ENCODE data around the gene NPTN.

DNA sequence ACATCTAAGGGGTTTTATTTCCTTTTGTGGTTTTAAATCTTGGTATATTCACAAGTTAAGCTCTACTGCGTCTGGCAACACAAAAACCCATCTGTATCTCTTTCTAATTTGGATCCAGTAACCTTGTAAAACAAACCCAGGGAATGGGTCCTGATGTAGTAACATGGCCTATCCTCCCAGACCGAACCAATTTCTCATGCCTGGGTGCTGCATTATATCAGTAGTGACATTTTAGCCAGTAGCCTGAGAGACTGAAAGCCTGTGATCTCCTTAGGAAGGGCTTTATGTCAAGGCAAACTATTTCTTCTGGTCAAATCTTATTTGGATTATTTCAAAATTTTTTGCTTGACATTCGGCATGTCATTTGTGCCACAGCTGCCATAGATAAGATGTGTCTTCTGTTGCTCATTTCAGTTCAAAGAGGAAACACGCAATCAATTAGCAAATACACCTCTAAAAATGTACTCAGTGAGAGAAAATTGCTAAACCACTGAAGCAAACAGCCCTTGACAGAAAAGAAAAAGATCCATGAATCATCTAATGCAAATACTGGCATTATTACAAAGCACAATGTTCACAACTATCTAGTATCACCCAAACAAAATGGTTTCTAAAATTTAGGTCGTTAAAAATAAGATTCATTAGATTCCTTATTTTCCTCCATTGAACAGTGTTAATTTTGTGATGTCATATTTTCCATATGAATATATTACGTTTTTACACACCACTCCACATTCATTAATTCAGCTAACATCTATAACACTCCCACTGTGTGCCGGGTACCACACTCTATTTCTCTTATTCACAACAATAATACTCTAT is 4.0 kb downstream of the NPTN start:
- TF ChIP-seq BHLHE40 (IDR thresholded peaks at IDR 0.05; ENCODE audit: low read depth, low read length): no peak
- TF ChIP-seq CTCF (IDR thresholded peaks at IDR 0.05): no peak
- no peak for TF ChIP-seq CHD2 (IDR thresholded peaks at IDR 0.05; ENCODE audit: low read length, partially characterized antibody)

Data from A549 (cell line).